GM12891 (cell line): ENCODE measurements around the gene PAK3.

Source experiments
- POLR2A ChIP-seq: IDR thresholded peaks from 2 replicates; pipeline ENCODE4 v1.6.1; 2011; ENCODE audit warnings: low read depth, low read length, control low read depth
- POLR2AphosphoS5 ChIP-seq: IDR thresholded peaks from 2 replicates; pipeline ENCODE4 v1.6.1; 2011; ENCODE audit warnings: low read depth, low read length, control low read depth

DNA sequence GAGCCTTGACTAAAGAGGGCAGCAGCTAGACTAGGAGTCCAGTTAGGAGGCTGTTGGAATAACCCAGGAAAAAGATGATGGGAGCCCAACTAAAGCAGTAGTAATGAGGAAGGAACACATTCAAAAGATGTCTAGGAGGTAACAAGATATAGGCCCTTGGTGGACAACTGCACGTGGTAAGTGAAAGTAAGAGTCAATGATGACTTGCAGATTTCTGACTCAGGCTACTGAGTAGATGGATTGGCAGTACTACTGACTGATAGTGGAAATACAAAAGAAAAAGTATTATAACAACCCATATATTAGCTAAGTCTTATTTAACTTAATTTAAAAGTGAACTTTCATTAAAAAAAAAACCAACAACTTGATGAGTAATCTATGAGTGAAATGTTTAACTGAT, 74.0 kb downstream of the PAK3 start:
- TF ChIP-seq POLR2AphosphoS5 (no peak), POLR2A (no peak)
